OCI-M2 (cell line): ENCODE measurements around the gene KCNA5.
A peak's percentile ranks its signal among the peaks of the same experiment; 100 is the strongest.

Source experiments
- DNase-seq: peaks from one replicate; lab custom pipeline; 2025; ENCODE audit not compliant: unreplicated experiment; lab: John Stamatoyannopoulos, UW

Gene KCNA5

DNA sequence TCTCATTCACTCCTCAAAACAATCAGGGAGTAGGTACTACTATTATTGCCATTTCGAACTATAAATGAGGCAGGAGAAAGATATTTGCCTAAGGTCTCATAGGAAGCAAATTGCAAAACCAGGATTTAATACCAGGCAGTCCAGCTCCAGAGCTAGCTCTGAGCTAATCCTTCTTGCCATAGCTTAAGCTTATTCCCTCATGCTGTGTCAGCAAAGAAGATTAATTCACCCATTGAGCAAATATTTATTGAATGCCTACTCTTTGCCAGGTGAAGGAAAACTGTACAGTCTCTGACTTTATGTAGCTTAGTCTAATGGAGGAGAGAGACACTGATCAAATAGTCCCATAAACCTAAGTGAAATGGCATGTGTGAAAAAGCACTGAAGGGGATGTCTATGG is 19.5 kb downstream of the KCNA5 start:
- DNase-seq = no peak

GRCh38 chr12:5064913-5065490 is 21.3 kb downstream of the KCNA5 start:
- DNase-seq = no peak

GRCh38 chr12:5066251-5066650 is 22.6 kb downstream of the KCNA5 start:
- DNase-seq = no peak

- DNase-seq = no peak
Measured at GRCh38 chr12:5068126-5068525, 24.4 kb downstream of the KCNA5 start.

GRCh38 chr12:5068619-5069018 is 24.9 kb downstream of the KCNA5 start:
- no peak for DNase-seq

DNA sequence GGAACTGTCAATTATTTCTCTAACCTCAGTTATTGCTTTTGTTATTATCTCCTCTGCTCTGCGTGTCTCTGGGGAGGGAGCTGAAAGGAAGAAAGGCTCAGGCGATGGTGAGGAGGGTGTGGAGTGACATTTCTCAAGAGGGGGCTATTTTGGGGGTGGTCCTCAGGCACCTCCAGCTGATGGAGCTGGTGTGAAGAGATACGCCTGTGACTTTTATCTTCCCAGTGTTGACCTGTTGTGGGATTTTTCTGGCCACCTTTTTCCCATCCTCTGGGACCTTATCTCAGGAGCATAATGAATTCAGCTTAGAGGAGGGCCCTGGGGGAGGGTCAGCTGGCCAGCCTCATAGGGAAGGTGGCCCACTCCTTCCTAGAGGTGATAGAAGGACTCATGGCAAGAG is 26.4 kb downstream of the KCNA5 start:
- DNase-seq = no peak

DNA sequence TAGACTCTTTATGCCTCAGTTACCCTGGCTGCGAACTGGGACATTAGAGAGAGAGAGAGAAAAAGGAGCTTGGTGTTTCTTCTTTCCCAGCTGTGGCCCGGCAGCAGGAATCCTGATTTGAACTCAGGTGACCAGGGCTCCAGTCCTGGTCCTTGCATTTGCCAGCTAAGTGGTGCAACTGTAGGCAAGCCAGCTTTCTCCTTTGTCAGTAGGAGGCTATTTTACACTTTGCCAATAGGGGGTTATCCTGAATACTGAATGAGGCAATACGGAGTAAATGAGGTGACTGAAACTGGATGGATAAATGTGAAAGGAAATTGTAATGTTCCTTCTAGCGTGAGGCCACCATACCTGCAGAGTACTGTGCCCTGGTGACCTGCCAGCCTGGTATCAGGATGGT is 27.8 kb downstream of the KCNA5 start:
- no peak for DNase-seq

- no peak for DNase-seq
Measured at GRCh38 chr12:5072311-5072710, 28.6 kb downstream of the KCNA5 start.

- no peak for DNase-seq
Measured at GRCh38 chr12:5073054-5073453, 29.4 kb downstream of the KCNA5 start.

DNA sequence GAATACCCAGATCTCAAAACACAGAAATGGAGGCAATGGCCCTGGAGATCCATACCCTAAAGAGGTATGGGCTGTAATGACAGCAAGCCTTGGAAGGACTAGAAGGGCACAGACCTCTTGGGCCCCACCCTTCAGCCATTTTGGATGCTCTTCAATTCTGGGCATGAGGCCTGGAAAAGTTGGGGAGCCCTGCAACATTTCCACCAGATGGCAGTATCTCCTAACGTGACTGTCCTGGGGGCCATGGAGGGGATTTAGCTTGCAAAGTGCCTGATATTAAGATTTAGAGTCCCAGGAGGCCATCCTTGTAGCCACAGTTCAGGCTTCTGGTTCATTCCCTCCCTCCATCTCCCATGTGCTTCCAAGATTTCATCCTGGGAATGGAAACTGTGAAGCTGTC is 30.2 kb downstream of the KCNA5 start:
- no peak for DNase-seq

- DNase-seq = no peak
Measured at GRCh38 chr12:5076761-5077160, 33.1 kb downstream of the KCNA5 start.

DNA sequence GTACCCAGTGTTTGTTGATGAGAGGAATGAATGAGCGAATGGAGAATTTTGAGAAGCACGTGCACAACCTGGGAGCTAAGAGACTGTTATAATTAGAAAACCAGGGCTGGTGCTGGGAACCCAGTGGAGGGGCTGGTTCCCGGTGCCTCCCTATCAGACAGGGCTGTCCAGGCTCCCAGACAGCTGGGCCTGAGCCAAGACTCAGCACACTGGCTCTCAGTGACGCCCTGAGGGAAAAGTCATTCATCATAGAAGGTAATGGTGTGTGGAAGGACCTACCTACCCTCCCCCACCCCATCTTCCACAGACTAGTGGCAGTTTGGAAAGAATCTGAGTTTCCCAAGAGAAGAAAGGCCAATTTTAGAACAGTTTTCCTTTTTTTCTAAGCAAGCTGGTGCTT is 34.7 kb downstream of the KCNA5 start:
- DNase-seq = no peak

DNA sequence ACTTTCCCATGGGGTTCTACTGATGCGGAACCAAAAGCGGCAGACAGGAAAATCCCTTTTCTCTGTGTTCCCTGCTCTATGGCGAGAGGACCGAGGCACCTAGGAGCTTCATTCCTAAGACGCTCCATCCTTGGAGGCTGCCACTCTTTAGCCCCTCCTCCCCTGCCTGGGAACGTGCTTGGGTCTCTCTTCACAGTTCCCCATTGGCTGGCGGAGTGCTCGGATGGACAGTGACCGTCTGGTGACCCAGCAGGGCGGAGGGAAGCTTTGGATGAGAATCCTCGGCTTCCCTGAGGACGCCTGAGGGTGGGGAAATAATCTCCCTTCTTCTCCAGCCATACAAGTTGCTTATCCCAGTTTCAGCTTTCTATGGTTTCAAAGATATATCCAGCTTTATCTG is 37.3 kb downstream of the KCNA5 start:
- DNase-seq = no peak

GRCh38 chr12:5083955-5084849 is 40.5 kb downstream of the KCNA5 start:
- DNase-seq = peak; percentile 2

DNA sequence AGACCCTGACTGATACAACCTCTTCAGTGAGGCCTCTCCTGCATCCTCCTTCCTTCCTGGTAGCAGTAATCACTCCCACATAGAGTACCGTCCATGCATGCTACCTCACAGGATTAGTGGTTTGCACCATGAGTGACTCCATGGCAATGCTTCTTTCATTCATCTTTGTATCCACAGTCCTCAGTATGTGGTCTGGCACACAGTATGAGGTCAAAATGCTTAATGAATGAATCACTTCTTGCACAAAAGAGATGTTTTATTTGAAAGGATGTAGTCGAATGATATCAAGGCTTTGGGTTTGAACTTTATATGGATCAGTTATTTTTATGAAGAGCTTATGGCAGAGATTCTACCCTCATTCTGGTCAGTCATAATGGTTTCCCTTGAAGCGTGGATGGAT is 42.2 kb downstream of the KCNA5 start:
- no peak for DNase-seq

- no peak for DNase-seq
Measured at GRCh38 chr12:5087831-5088554, 44.3 kb downstream of the KCNA5 start.

- DNase-seq = no peak
Measured at GRCh38 chr12:5088586-5089264, 45.0 kb downstream of the KCNA5 start.

GRCh38 chr12:5094551-5094950 is 50.9 kb downstream of the KCNA5 start:
- DNase-seq = no peak

DNA sequence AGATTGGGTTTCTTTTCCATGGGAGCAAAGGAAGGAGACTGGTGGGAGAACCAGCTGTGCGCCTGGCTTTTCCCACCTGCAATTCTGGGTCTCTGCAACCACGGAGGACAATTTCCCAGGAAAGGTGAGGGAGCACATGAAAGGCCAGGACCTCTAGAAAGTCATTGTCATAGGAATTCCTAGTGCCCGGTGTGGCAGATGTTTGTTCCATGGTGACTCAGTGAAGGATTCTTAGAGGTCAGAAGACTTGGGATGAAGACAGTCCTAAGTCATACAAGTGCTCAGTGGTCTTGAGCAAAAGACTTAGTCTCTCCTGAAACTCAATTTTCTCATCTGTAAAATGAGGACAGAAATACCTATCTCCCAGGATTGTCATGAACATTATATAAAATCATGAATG is 51.3 kb downstream of the KCNA5 start:
- DNase-seq = no peak
